OCI-LY7 (cell line): ENCODE measurements around the gene SNX6. TPM values are rescaled to one million over a fixed set of nuclear protein-coding genes. Genes with fewer than 3 reads are reported as not detected.
"Not testable (repeated sequence)": the region's sequence is repeated elsewhere in the genome, so short reads cannot be mapped to it uniquely, and the experiment has no call there.

Experiments
- BruUV-seq: library from RNA; stranded (reverse); fragments of 400-500 nt; replicated peaks from 2 replicates; lab custom pipeline; 2021; lab: Mats Ljungman, UMichigan
- CTCF ChIA-PET: fragments of 300-600 bp; sonication (Branson Sonifier 250); formaldehyde crosslinking; loops from one replicate; lab custom pipeline; 2022; ENCODE audit warnings: antibody characterized with exemption; ENCODE audit not compliant: unreplicated experiment; lab: Charles Lee
- POLR2A ChIA-PET: fragments of 300-600 bp; sonication (Branson Sonifier 250); formaldehyde crosslinking; loops from one replicate; lab custom pipeline; 2022; ENCODE audit warnings: antibody characterized with exemption; lab: Charles Lee
- DNase-seq: peaks from one replicate; pipeline ENCODE4 v3.0.0-alpha.2; 2015; ENCODE audit warnings: low spot score
- H2AFZ ChIP-seq: fragments of 200-600 bp; sonication (generic), shearing (Covaris generic); 2 replicates; pipeline ENCODE4 v1.6.1; 2014; ENCODE audit warnings: mild to moderate bottlenecking, antibody characterized with exemption, low read length, moderate library complexity
- H3K27ac ChIP-seq: fragments of 200-600 bp; sonication (generic); 2 replicates; pipeline ENCODE4 v1.5.1; 2014; ENCODE audit warnings: mixed run types, low read depth, mild to moderate bottlenecking, moderate library complexity, low read length, inconsistent platforms; ENCODE audit not compliant: poor library complexity, severe bottlenecking
- H3K36me3 ChIP-seq: fragments of 200-600 bp; sonication (generic); 2 replicates; pipeline ENCODE4 v1.6.1; 2014; ENCODE audit warnings: mild to moderate bottlenecking, antibody characterized with exemption, low read length, moderate library complexity, mixed read lengths; ENCODE audit not compliant: insufficient read depth
- H3K4me1 ChIP-seq: fragments of 200-600 bp; sonication (generic); 2 replicates; pipeline ENCODE4 v1.5.1; 2014; ENCODE audit warnings: mild to moderate bottlenecking, low read length; ENCODE audit not compliant: insufficient read depth, poor library complexity, severe bottlenecking
- H3K4me2 ChIP-seq: fragments of 200-600 bp; sonication (generic); 2 replicates; pipeline ENCODE4 v1.6.1; 2014; ENCODE audit warnings: mild to moderate bottlenecking, low read length
- H3K4me3 ChIP-seq: fragments of 200-600 bp; sonication (generic); 2 replicates; pipeline ENCODE4 v1.5.1; 2014; ENCODE audit warnings: mild to moderate bottlenecking, low read depth, low read length; ENCODE audit not compliant: poor library complexity, severe bottlenecking
- H3K79me2 ChIP-seq: fragments of 200-600 bp; sonication (generic); 2 replicates; pipeline ENCODE4 v1.6.1; 2016; ENCODE audit warnings: low read depth, mild to moderate bottlenecking, low read length, moderate library complexity, mixed read lengths; ENCODE audit not compliant: insufficient read depth
- H3K9me2 ChIP-seq: fragments of 200-600 bp; sonication (generic); 2 replicates; pipeline ENCODE4 v1.6.1; 2016; ENCODE audit warnings: mild to moderate bottlenecking, low read length, mixed read lengths; ENCODE audit not compliant: insufficient read depth
- H3K9me3 ChIP-seq: fragments of 200-600 bp; sonication (generic); 2 replicates; pipeline ENCODE4 v1.6.1; 2014; ENCODE audit warnings: mild to moderate bottlenecking, mixed run types, low read length, mixed read lengths
- H4K20me1 ChIP-seq: fragments of 200-600 bp; sonication (generic); 2 replicates; pipeline ENCODE4 v1.6.1; 2014; ENCODE audit warnings: mild to moderate bottlenecking, antibody characterized with exemption, low read length, moderate library complexity, mixed read lengths; ENCODE audit not compliant: insufficient read depth
- EZH2phosphoT487 ChIP-seq: fragments of 200-600 bp; sonication (generic); IDR thresholded peaks from 2 replicates; pipeline ENCODE4 v1.6.1; 2018; ENCODE audit warnings: low read depth, borderline replicate concordance, mild to moderate bottlenecking, mixed run types, antibody characterized with exemption, low read length, moderate library complexity, mixed read lengths
- intact Hi-C: fragments of 100-400 bp; cut with micrococcal nuclease; formaldehyde crosslinking; loops from one replicate; pipeline ENCODE4 v1.10.0; 2022; ENCODE audit not compliant: unreplicated experiment
- total RNA-seq, 2 experiments: library from RNA; depleted of rRNA in 1 of 2; stranded (reverse); fragments of >200 nt in 1 of 2; shearing (Covaris generic) in 1 of 2; gene quantifications; 2 replicates each; pipeline ENCODE4 v1.2.3, GENCODE V29; 2014 to 2022
- TF ChIP-seq, protein P1 (sequence below): fragments of 200-600 bp; sonication (generic); conservative IDR thresholded peaks from 2 replicates; pipeline ENCODE4 v1.5.1; 2014; ENCODE audit warnings: mild to moderate bottlenecking, antibody characterized with exemption, low read length, moderate library complexity, mixed read lengths

SNX6 gene
- total RNA-seq, 2 experiments from 2014 or later: 33.4 to 57.6 TPM

GRCh38 chr14:34537677-34538009, 92.3 kb downstream of the SNX6 start:
- Histone ChIP-seq H3K9me3 (no peaks in the 10 kb centered on the region), H2AFZ (no peak overlapping the region), H3K27ac (no peak overlapping the region), H3K4me1 (peaks cover 16% of the 10 kb centered on the region), H4K20me1 (0 out of 2 replicates have a peak, but pooled peaks cover 5% of the 10 kb centered on the region), H3K9me2 (no peaks in the 10 kb centered on the region), H3K4me3 (no peak overlapping the region), H3K4me2 (no peak overlapping the region), H3K79me2 (peaks cover 26% of the 10 kb centered on the region), H3K36me3 (peaks cover 32% of the 10 kb centered on the region)
- CTCF ChIA-PET: no interaction called here
- no peak for TF ChIP-seq EZH2phosphoT487
- TF ChIP-seq, protein P1, sequence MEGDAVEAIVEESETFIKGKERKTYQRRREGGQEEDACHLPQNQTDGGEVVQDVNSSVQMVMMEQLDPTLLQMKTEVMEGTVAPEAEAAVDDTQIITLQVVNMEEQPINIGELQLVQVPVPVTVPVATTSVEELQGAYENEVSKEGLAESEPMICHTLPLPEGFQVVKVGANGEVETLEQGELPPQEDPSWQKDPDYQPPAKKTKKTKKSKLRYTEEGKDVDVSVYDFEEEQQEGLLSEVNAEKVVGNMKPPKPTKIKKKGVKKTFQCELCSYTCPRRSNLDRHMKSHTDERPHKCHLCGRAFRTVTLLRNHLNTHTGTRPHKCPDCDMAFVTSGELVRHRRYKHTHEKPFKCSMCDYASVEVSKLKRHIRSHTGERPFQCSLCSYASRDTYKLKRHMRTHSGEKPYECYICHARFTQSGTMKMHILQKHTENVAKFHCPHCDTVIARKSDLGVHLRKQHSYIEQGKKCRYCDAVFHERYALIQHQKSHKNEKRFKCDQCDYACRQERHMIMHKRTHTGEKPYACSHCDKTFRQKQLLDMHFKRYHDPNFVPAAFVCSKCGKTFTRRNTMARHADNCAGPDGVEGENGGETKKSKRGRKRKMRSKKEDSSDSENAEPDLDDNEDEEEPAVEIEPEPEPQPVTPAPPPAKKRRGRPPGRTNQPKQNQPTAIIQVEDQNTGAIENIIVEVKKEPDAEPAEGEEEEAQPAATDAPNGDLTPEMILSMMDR: no peak
- DNase-seq: no peak
- no TSS peak for BruUV-seq
- intact Hi-C loops: loop anchor here (5.0 kb wide), 1 partner anchor 75 kb away; the partner anchor contains the start of gene SPTSSA
- POLR2A ChIA-PET: no interaction called here

DNA sequence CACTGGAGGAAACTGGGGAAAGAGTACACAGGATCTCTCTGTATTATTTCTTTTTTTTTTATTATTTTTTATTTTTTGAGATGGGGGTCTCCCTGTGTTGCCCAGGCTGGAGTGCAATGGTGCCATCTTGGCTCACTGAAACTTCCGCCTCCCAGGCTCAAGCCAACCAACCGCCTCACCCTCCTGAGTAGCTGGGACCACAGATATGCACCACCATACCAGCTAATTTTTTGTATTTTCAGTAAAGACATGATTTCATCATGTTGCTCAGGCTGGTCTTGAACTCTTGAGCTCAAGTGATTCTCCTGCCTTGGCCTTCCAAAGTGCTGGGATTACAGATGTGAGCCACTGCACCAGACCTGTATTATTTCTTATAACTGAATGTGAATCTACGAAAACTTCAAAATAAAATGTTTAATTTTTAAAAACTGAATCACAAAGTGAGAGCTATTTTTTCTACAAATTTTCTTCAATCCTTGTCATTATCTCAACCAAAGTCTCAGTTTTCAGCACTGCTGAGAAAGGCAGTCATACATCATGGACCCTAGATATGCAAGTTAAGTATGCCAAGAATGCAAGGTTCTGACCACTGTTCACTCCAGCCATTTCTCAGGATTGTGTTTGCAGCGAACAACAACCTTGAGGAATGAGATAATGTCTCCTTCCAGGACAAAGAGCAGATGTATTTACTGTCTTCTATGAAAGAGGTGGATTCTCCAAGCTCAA, 92.8 kb downstream of the SNX6 start:
- ChIA-PET POLR2A (interaction anchor here (0.6 to 1.5 kb wide), 3 partner anchors 85 to 224 kb away, joined by 4 to 6 read pairs (median 4); no protein-coding TSS in a partner anchor), CTCF (no interaction called here)
- Histone ChIP-seq H3K4me1 (peaks cover 16% of the 10 kb centered on the region), H4K20me1 (0 out of 2 replicates have a peak, but pooled peaks cover 5% of the 10 kb centered on the region), H3K9me3 (no peaks in the 10 kb centered on the region), H3K27ac (no peak overlapping the region), H3K79me2 (peaks cover 26% of the 10 kb centered on the region), H3K9me2 (no peaks in the 10 kb centered on the region), H2AFZ (no peak overlapping the region), H3K36me3 (peaks cover 37% of the 10 kb centered on the region), H3K4me2 (no peak overlapping the region), H3K4me3 (no peak overlapping the region)
- DNase-seq: no peak
- BruUV-seq: no TSS peak
- TF ChIP-seq EZH2phosphoT487: no peak
- TF ChIP-seq, protein P1: no peak
- intact Hi-C loops: loop anchor here (5.0 kb wide), 1 partner anchor 75 kb away; the partner anchor contains the start of gene SPTSSA

DNA sequence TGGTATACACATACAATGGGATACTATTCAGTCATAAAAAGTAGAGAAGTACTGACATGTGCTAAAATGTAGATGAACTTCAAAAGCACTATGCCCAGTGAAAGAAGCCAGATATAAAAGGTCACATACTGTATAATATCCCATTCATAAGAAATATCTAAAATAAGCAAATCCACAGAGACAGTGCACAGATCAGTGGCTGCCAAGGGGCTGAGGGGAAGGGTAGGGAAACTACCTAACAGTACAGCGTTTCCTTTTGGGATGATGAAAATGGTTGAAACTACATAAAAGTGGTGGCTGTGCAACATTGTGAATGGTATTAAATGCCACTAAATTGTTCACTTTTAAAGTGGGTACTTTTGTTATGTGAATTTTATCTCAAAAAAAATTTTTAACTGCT, 102.4 kb downstream of the SNX6 start:
- CTCF ChIA-PET: no interaction called here

DNA sequence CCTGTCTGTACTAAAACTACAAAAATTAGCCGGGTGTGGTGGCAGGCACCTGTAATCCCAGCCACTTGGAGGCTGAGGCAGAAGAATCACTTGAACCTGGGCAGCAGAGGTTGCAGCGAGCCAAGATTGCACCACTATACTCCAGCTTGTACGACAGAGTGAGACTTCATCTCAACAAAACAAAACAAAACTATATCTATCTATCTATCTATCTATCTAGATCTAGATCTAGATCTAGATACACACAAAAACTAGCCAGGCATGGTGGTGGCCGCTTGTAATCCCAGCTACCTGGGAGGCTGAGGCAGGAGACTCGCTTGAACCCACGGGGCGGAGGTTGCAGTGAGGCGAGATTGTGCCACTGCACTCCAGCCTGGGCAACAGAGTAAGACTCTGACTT, 105.7 kb downstream of the SNX6 start:
- CTCF ChIA-PET, BruUV-seq, H3K4me3 ChIP-seq, H3K27ac ChIP-seq, DNase-seq, H3K9me2 ChIP-seq, H3K4me1 ChIP-seq, H2AFZ ChIP-seq, intact Hi-C loops, H3K79me2 ChIP-seq, H4K20me1 ChIP-seq, H3K9me3 ChIP-seq, H3K4me2 ChIP-seq: not testable (repeated sequence)
- POLR2A ChIA-PET: interaction anchor here (0.6 kb wide), 1 partner anchor 147 kb away, joined by 3 read pairs; no protein-coding TSS in a partner anchor
- H3K36me3 ChIP-seq: peaks cover 75% of the 10 kb centered on the region

More for the DNA sequence above, 102.4 kb downstream of the SNX6 start:
- Histone ChIP-seq H3K9me3 (no peaks in the 10 kb centered on the region), H3K4me3 (no peak overlapping the region), H2AFZ (no peak overlapping the region), H3K79me2 (no peaks in the 10 kb centered on the region), H4K20me1 (no peaks in the 10 kb centered on the region), H3K9me2 (no peaks in the 10 kb centered on the region), H3K27ac (no peak overlapping the region), H3K4me2 (no peak overlapping the region), H3K36me3 (peaks cover 73% of the 10 kb centered on the region), H3K4me1 (no peaks in the 10 kb centered on the region)
- DNase-seq: no peak
- BruUV-seq: no TSS peak
- TF ChIP-seq, protein P1: no peak
- no peak for TF ChIP-seq EZH2phosphoT487
- POLR2A ChIA-PET: no interaction called here
- intact Hi-C loops: no loop called here
